Gastrocnemius medialis (tissue), 4 donors: ENCODE measurements around the gene PDZRN4. TPM values are rescaled to one million over a fixed set of nuclear protein-coding genes. Genes with fewer than 3 reads are reported as not detected.
"Not testable (repeated sequence)": the region's sequence is repeated elsewhere in the genome, so short reads cannot be mapped to it uniquely, and the experiment has no call there.

ENCODE experiments used
- ATAC-seq, 2 donors: fragments of 150-250 bp; one replicate each; pipeline ENCODE4 v1.9.1; 2016
- DNase-seq, 2 donors: peaks; one replicate each; pipeline ENCODE4 v3.0.0-alpha.2; 2019
- H3K27ac ChIP-seq, 4 donors: fragments of 200-600 bp; sonication (generic); 1 replicate in 1 of 4; 2 replicates in 3 of 4; pipeline ENCODE4 v1.5.1; 2016 to 2018; ENCODE audit warnings: mild to moderate bottlenecking in 2 of 4, moderate library complexity in 1 of 4
- H3K27me3 ChIP-seq, 3 donors: fragments of 200-600 bp; sonication (generic) in 2 of 3; 1 replicate in 1 of 3; 2 replicates in 2 of 3; pipeline versions ENCODE4 v1.5.1 to v1.6.0; 2016 to 2019; ENCODE audit warnings: mild to moderate bottlenecking in 1 of 3, moderate library complexity in 1 of 3
- H3K36me3 ChIP-seq, 2 donors: fragments of 200-600 bp; sonication (generic) in 1 of 2; one replicate each; pipeline ENCODE4 v1.5.1; 2017 to 2018
- H3K4me1 ChIP-seq, 2 donors: fragments of 200-600 bp; sonication (generic) in 1 of 2; one replicate each; pipeline ENCODE4 v1.5.1; 2016 to 2017; ENCODE audit warnings: mild to moderate bottlenecking in 2 of 2
- H3K4me3 ChIP-seq, 4 donors: fragments of 200-600 bp; sonication (generic) in 3 of 4; 1 replicate in 1 of 4; 2 replicates in 3 of 4; pipeline ENCODE4 v1.5.1; 2016 to 2019; ENCODE audit warnings: mild to moderate bottlenecking in 2 of 4
- H3K9me3 ChIP-seq, 3 donors: fragments of 200-600 bp; sonication (generic) in 2 of 3; 1 replicate in 1 of 3; 2 replicates in 2 of 3; pipeline ENCODE4 v1.5.1; 2016 to 2019
- POLR2A ChIP-seq, 2 donors: fragments of 450-650 bp; IDR thresholded peaks; one replicate each; pipeline ENCODE4 v1.6.1; 2017; ENCODE audit warnings: antibody characterized with exemption in 2 of 2, mild to moderate bottlenecking in 2 of 2, moderate library complexity in 2 of 2
- in situ Hi-C, 4 donors: fragments of 200-750 bp; cut with MboI; loops; one replicate each; pipeline versions ENCODE4 v1.15.0 to v1.8.0; 2017; ENCODE audit warnings: low sequenced_read_pairs in 4 of 4
- intact Hi-C: fragments of 100-400 bp; cut with DNase I; formaldehyde crosslinking; loops from one replicate; pipeline ENCODE4 v1.15.1; 2023; ENCODE audit warnings: low total_unique reads
- total RNA-seq, 4 donors: library from RNA; depleted of rRNA; stranded (reverse); fragments of >200 nt; gene quantifications; one replicate each; pipeline versions ENCODE4 v1.1.0 to v1.2.3, GENCODE V29; 2016
- TF ChIP-seq, protein P1 (sequence below), 5 experiments: fragments of 450-650 bp in 3 of 5; fragments of 200-600 bp in 2 of 5; sonication (generic) in 2 of 5; IDR thresholded peaks in 4 of 5; conservative IDR thresholded peaks in 1 of 5; 1 replicate in 4 of 5; 2 replicates in 1 of 5; pipeline ENCODE4 v1.5.1; 2016 to 2019; ENCODE audit warnings: antibody characterized with exemption in 5 of 5, mild to moderate bottlenecking in 3 of 5, moderate library complexity in 3 of 5

Gene PDZRN4
- total RNA-seq, 4 donors from 2014 or later, result 0.17 to 1.7 (median 0.64) TPM

- intact Hi-C loops, result no loop called here
Measured at GRCh38 chr12:41302979-41303403, 114.9 kb downstream of the PDZRN4 start.

GRCh38 chr12:41304526-41304925 lies 116.4 kb downstream of the PDZRN4 start:
- intact Hi-C loops, result no loop called here
- no peaks in the 10 kb centered on the region for H3K36me3 ChIP-seq
- no peaks in the 10 kb centered on the region for H3K27me3 ChIP-seq
- H3K4me3 ChIP-seq, result no peak overlapping the region
- no peak for TF ChIP-seq POLR2A (IDR thresholded peaks at IDR 0.05)
- TF ChIP-seq, protein P1, sequence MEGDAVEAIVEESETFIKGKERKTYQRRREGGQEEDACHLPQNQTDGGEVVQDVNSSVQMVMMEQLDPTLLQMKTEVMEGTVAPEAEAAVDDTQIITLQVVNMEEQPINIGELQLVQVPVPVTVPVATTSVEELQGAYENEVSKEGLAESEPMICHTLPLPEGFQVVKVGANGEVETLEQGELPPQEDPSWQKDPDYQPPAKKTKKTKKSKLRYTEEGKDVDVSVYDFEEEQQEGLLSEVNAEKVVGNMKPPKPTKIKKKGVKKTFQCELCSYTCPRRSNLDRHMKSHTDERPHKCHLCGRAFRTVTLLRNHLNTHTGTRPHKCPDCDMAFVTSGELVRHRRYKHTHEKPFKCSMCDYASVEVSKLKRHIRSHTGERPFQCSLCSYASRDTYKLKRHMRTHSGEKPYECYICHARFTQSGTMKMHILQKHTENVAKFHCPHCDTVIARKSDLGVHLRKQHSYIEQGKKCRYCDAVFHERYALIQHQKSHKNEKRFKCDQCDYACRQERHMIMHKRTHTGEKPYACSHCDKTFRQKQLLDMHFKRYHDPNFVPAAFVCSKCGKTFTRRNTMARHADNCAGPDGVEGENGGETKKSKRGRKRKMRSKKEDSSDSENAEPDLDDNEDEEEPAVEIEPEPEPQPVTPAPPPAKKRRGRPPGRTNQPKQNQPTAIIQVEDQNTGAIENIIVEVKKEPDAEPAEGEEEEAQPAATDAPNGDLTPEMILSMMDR (IDR thresholded peaks at IDR 0.05 in 4 of 5, conservative IDR thresholded peaks at IDR 0.05 in 1 of 5), result no peak
- H3K9me3 ChIP-seq, result no peaks in the 10 kb centered on the region
- ATAC-seq (no peak), DNase-seq (no peak)
- in situ Hi-C loops, result no loop called here
- no peaks in the 10 kb centered on the region for H3K4me1 ChIP-seq
- H3K27ac ChIP-seq, result no peak overlapping the region

More at GRCh38 chr12:41302979-41303403, 114.9 kb downstream of the PDZRN4 start:
- H3K4me3 ChIP-seq, result no peak overlapping the region
- H3K27me3 ChIP-seq, result no peaks in the 10 kb centered on the region
- no peak overlapping the region for H3K27ac ChIP-seq
- no peaks in the 10 kb centered on the region for H3K4me1 ChIP-seq
- no peaks in the 10 kb centered on the region for H3K9me3 ChIP-seq
- in situ Hi-C loops, result no loop called here
- no peaks in the 10 kb centered on the region for H3K36me3 ChIP-seq
- DNase-seq (no peak), ATAC-seq (no peak)
- TF ChIP-seq POLR2A (IDR thresholded peaks at IDR 0.05), result no peak
- TF ChIP-seq, protein P1 (IDR thresholded peaks at IDR 0.05 in 4 of 5, conservative IDR thresholded peaks at IDR 0.05 in 1 of 5), result no peak

- Histone ChIP-seq H3K27me3 (no peaks in the 10 kb centered on the region), H3K27ac (no peak overlapping the region), H3K4me1 (no peaks in the 10 kb centered on the region), H3K36me3 (no peaks in the 10 kb centered on the region), H3K4me3 (no peak overlapping the region), H3K9me3 (no peaks in the 10 kb centered on the region)
- TF ChIP-seq, protein P1 (IDR thresholded peaks at IDR 0.05 in 4 of 5, conservative IDR thresholded peaks at IDR 0.05 in 1 of 5), result no peak
- no peak for TF ChIP-seq POLR2A (IDR thresholded peaks at IDR 0.05)
- in situ Hi-C loops, result no loop called here
- intact Hi-C loops, result no loop called here
- DNase-seq, result no peak
- ATAC-seq, result no peak
Measured at GRCh38 chr12:41310367-41310766, 122.2 kb downstream of the PDZRN4 start.

DNA sequence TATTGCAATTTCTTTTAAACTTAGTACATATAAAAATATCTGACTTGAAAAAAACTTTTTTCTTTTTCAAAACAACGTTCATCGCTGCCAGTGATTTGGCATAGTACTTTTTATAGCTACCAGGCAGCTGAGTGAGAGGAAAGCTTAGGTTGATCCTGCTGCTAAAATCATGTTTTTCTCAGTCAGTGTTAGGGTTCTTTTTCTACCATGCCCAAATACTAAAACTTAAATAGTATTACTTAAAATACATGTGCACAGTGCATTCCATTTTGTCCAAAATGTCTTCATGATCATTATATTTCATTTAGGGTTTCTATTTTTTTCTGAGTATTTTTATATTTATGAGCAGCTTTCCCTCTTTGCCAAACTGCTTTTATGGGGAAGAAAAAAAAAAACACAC lies 123.8 kb downstream of the PDZRN4 start:
- no peaks in the 10 kb centered on the region for H3K27me3 ChIP-seq
- intact Hi-C loops (no loop called here), in situ Hi-C loops (no loop called here)
- no peaks in the 10 kb centered on the region for H3K36me3 ChIP-seq
- ATAC-seq, result no peak
- H3K27ac ChIP-seq, result no peak overlapping the region
- H3K9me3 ChIP-seq, result no peaks in the 10 kb centered on the region
- TF ChIP-seq, protein P1 (IDR thresholded peaks at IDR 0.05 in 4 of 5, conservative IDR thresholded peaks at IDR 0.05 in 1 of 5), result no peak
- no peak for TF ChIP-seq POLR2A (IDR thresholded peaks at IDR 0.05)
- no peak for DNase-seq
- no peak overlapping the region for H3K4me3 ChIP-seq
- no peaks in the 10 kb centered on the region for H3K4me1 ChIP-seq

GRCh38 chr12:41312451-41312850 lies 124.3 kb downstream of the PDZRN4 start:
- H3K27ac ChIP-seq, H3K27me3 ChIP-seq, intact Hi-C loops, H3K9me3 ChIP-seq, ATAC-seq, in situ Hi-C loops, DNase-seq, H3K4me1 ChIP-seq, H3K4me3 ChIP-seq, H3K36me3 ChIP-seq: not testable (repeated sequence)
